GM12891 (cell line): ENCODE measurements around the gene EFNA3. TPM values are rescaled to one million over a fixed set of nuclear protein-coding genes. Genes with fewer than 3 reads are reported as not detected.

Source experiments
- DNase-seq: peaks from one replicate; pipeline ENCODE4 v3.0.0; 2011; ENCODE audit warnings: low spot score; ENCODE audit not compliant: insufficient read length
- FAIRE-seq: peaks from 2 replicates; lab custom pipeline; 2011; peaks lifted over from hg19 to GRCh38; lab: Jason Lieb, UNC
- PAX5 ChIP-seq: IDR thresholded peaks from 2 replicates; pipeline ENCODE4 v1.6.1; 2011; ENCODE audit warnings: low read length, moderate library complexity, mild to moderate bottlenecking; ENCODE audit not compliant: insufficient read depth, severe bottlenecking
- POLR2A ChIP-seq: IDR thresholded peaks from 2 replicates; pipeline ENCODE4 v1.6.1; 2011; ENCODE audit warnings: low read depth, low read length, control low read depth
- POLR2AphosphoS5 ChIP-seq: IDR thresholded peaks from 2 replicates; pipeline ENCODE4 v1.6.1; 2011; ENCODE audit warnings: low read depth, low read length, control low read depth
- POU2F2 ChIP-seq: IDR thresholded peaks from 2 replicates; pipeline ENCODE4 v1.6.1; 2011; ENCODE audit warnings: low read depth, mild to moderate bottlenecking, control low read depth, low read length, moderate library complexity
- SPI1 ChIP-seq: IDR thresholded peaks from 2 replicates; pipeline ENCODE4 v1.6.1; 2011; ENCODE audit warnings: low read depth, low read length, control low read depth
- TAF1 ChIP-seq: IDR thresholded peaks from 2 replicates; pipeline ENCODE4 v1.6.1; 2011; ENCODE audit warnings: low read depth, low read length, control low read depth
- polyA plus RNA-seq: library from polyadenylated mRNA; unstranded; fragments of >200 nt; gene quantifications from one replicate; pipeline ENCODE4 v1.2.1, GENCODE V29; 2012; ENCODE audit warnings: low read depth, missing spikeins, inconsistent platforms; ENCODE audit not compliant: missing spikeins

EFNA3 gene
- 1.7 TPM for polyA plus RNA-seq

GRCh38 chr1:155078469-155079209, at the start of gene EFNA3:
Gene EFNA3 (plus strand): TSS chr1:155078837. CDS start chr1:155078942, 105 bp downstream.
- DNase-seq (peak; percentile 86), FAIRE-seq (peak; percentile 68)
- TF ChIP-seq TAF1 (no peak), SPI1 (no peak), POU2F2 (no peak), POLR2A (no peak), POLR2AphosphoS5 (no peak), PAX5 (no peak)

- FAIRE-seq, result no peak
- TF ChIP-seq SPI1 (no peak), POLR2A (no peak), POU2F2 (no peak)
- DNase-seq, result no peak
Observed at GRCh38 chr1:155029513-155030242, 49.0 kb upstream of the EFNA3 start.

GRCh38 chr1:155030243-155030795, 48.3 kb upstream of the EFNA3 start:
- no peak for TF ChIP-seq POU2F2
- TF ChIP-seq SPI1, result no peak
- TF ChIP-seq POLR2AphosphoS5, result no peak
- TF ChIP-seq PAX5, result no peak
- no peak for TF ChIP-seq TAF1
- TF ChIP-seq POLR2A, result no peak
- no peak for DNase-seq
- no peak for FAIRE-seq

- no peak for FAIRE-seq
- TF ChIP-seq SPI1 (no peak), POLR2AphosphoS5 (no peak), POLR2A (no peak), POU2F2 (no peak), PAX5 (no peak), TAF1 (no peak)
- no peak for DNase-seq
Observed at GRCh38 chr1:155030899-155031298, 47.7 kb upstream of the EFNA3 start.

GRCh38 chr1:155032886-155033285, 45.8 kb upstream of the EFNA3 start:
- DNase-seq (no peak), FAIRE-seq (no peak)
- TF ChIP-seq TAF1 (no peak), POU2F2 (no peak), POLR2AphosphoS5 (no peak), SPI1 (no peak), PAX5 (no peak), POLR2A (no peak)

GRCh38 chr1:155033524-155033923, 45.1 kb upstream of the EFNA3 start, which contains the start of the genes DCST1 and DCST2:
Gene DCST1 (plus strand): TSS chr1:155033824. CDS start chr1:155034037, 213 bp downstream.
Gene DCST2 (minus strand): TSS chr1:155033781. CDS start chr1:155033701, 80 bp downstream.
- TF ChIP-seq POU2F2 (no peak), TAF1 (no peak), POLR2A (no peak), SPI1 (no peak)
- DNase-seq (no peak), FAIRE-seq (no peak)

GRCh38 chr1:155034318-155035208, 44.1 kb upstream of the EFNA3 start:
- TF ChIP-seq TAF1 (no peak), PAX5 (no peak), POLR2AphosphoS5 (no peak), SPI1 (no peak), POU2F2 (no peak), POLR2A (no peak)
- DNase-seq, result no peak
- FAIRE-seq, result no peak

- no peak for FAIRE-seq
- DNase-seq, result no peak
Observed at GRCh38 chr1:155035936-155036335, 42.7 kb upstream of the EFNA3 start.

GRCh38 chr1:155037043-155037442, 41.6 kb upstream of the EFNA3 start:
- TF ChIP-seq POLR2A (no peak), POU2F2 (no peak), PAX5 (no peak), SPI1 (no peak)
- FAIRE-seq (no peak), DNase-seq (no peak)

More at GRCh38 chr1:155035936-155036335, 42.7 kb upstream of the EFNA3 start:
- no peak for TF ChIP-seq SPI1
- no peak for TF ChIP-seq POU2F2
- no peak for TF ChIP-seq TAF1
- TF ChIP-seq PAX5, result no peak
- TF ChIP-seq POLR2A, result no peak
- no peak for TF ChIP-seq POLR2AphosphoS5
